ENCODE results near the gene SLC22A1. TPM values are rescaled to one million over a fixed set of nuclear protein-coding genes. Genes with fewer than 3 reads are reported as not detected.

Gene SLC22A1
- total RNA-seq, 1 experiment from 2014 or later, result 0.86 TPM

DNA sequence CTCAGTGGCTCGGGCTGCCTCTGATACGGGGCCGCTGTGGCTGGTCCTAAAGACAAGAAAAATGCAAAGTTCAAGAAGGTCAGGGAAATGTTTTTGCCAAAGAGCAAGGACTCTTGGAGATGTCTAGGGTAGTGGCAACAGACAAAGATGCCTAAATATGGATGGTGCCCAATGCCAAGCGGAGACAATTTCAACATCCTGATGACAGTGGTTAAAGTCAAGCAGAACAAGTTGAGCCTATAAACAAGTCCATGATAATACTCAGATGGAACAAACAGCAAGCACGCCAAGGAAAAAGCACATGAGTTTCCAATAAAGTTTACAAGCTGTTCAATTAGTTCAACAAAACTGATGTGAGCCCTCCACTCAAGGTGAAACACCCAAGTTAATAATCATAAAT, 51.1 kb downstream of the SLC22A1 start:
- TF ChIP-seq TCF7L2 (IDR thresholded peaks at IDR 0.05; ENCODE audit: borderline replicate concordance, extremely low read depth, insufficient read depth, insufficient read length) (no peak), YY1 (IDR thresholded peaks at IDR 0.05; ENCODE audit: extremely low read depth, insufficient replicate concordance, low read depth, low read length) (no peak), CBX3 (IDR thresholded peaks at IDR 0.05; ENCODE audit: low read depth) (no peak), ELF1 (IDR thresholded peaks at IDR 0.05; ENCODE audit: borderline replicate concordance, low read depth) (no peak), POLR2AphosphoS5 (IDR thresholded peaks at IDR 0.05; ENCODE audit: low read depth, low read length) (no peak), POLR2A (IDR thresholded peaks at IDR 0.05; ENCODE audit: borderline replicate concordance, extremely low read depth, insufficient read depth, insufficient read length) (no peak), RAD21 (IDR thresholded peaks at IDR 0.05; ENCODE audit: low read depth) (no peak), JUND (IDR thresholded peaks at IDR 0.05) (no peak), SP1 (IDR thresholded peaks at IDR 0.05; ENCODE audit: low read depth) (no peak)
- TF ChIP-seq, protein P1, sequence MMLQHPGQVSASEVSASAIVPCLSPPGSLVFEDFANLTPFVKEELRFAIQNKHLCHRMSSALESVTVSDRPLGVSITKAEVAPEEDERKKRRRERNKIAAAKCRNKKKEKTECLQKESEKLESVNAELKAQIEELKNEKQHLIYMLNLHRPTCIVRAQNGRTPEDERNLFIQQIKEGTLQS (IDR thresholded peaks at IDR 0.05), result no peak
- TF ChIP-seq, protein P2, sequence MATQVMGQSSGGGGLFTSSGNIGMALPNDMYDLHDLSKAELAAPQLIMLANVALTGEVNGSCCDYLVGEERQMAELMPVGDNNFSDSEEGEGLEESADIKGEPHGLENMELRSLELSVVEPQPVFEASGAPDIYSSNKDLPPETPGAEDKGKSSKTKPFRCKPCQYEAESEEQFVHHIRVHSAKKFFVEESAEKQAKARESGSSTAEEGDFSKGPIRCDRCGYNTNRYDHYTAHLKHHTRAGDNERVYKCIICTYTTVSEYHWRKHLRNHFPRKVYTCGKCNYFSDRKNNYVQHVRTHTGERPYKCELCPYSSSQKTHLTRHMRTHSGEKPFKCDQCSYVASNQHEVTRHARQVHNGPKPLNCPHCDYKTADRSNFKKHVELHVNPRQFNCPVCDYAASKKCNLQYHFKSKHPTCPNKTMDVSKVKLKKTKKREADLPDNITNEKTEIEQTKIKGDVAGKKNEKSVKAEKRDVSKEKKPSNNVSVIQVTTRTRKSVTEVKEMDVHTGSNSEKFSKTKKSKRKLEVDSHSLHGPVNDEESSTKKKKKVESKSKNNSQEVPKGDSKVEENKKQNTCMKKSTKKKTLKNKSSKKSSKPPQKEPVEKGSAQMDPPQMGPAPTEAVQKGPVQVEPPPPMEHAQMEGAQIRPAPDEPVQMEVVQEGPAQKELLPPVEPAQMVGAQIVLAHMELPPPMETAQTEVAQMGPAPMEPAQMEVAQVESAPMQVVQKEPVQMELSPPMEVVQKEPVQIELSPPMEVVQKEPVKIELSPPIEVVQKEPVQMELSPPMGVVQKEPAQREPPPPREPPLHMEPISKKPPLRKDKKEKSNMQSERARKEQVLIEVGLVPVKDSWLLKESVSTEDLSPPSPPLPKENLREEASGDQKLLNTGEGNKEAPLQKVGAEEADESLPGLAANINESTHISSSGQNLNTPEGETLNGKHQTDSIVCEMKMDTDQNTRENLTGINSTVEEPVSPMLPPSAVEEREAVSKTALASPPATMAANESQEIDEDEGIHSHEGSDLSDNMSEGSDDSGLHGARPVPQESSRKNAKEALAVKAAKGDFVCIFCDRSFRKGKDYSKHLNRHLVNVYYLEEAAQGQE (IDR thresholded peaks at IDR 0.05; ENCODE audit: low read depth), result no peak
- TF ChIP-seq, protein P3, sequence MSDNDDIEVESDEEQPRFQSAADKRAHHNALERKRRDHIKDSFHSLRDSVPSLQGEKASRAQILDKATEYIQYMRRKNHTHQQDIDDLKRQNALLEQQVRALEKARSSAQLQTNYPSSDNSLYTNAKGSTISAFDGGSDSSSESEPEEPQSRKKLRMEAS (IDR thresholded peaks at IDR 0.05), result no peak
- Histone ChIP-seq H3K27me3 (ENCODE audit: insufficient read depth, low read length) (no peaks in the 10 kb centered on the region), H3K4me3 (replicated peaks in 1 of 2; ENCODE audit: low read depth in 1 of 2, low read length in 2 of 2) (no peak overlapping the region), H3K9ac (ENCODE audit: low read length) (no peak overlapping the region), H3K4me2 (ENCODE audit: low read length) (no peak overlapping the region), H4K20me1 (ENCODE audit: insufficient read depth) (no peaks in the 10 kb centered on the region), H3K9me3 (ENCODE audit: control insufficient read depth in 1 of 2, insufficient read depth in 1 of 2, low read depth in 1 of 2, low read length in 2 of 2) (no peaks in the 10 kb centered on the region), H3K79me2 (ENCODE audit: insufficient read depth, low read length) (no peaks in the 10 kb centered on the region), H3K27ac (ENCODE audit: low read depth, low read length) (no peak overlapping the region), H3K9me2 (ENCODE audit: insufficient read depth) (no peaks in the 10 kb centered on the region), H3K4me1 (ENCODE audit: control insufficient read depth in 1 of 2, insufficient read depth in 2 of 2, low read length in 2 of 2) (no peaks in the 10 kb centered on the region; a peak in 1 of 4 replicates), H3K36me3 (ENCODE audit: control insufficient read depth in 1 of 2, insufficient read depth in 2 of 2, low read length in 2 of 2) (no peaks in the 10 kb centered on the region), H2AFZ (ENCODE audit: low read depth, low read length, poor library complexity, severe bottlenecking) (no peak overlapping the region)
- ChIA-PET CTCF (no interaction called here), POLR2A (no interaction called here), RAD21 (ENCODE audit: low non-redundant PET in 1 of 2, low total read pairs in 2 of 2, uncharacterized antibody in 2 of 2, unreplicated experiment in 2 of 2) (no interaction called here)
- DNase-seq (ENCODE audit: low read depth, low spot score) (no peak), ATAC-seq (no peak)
- intact Hi-C loops (cut with micrococcal nuclease), result no loop called here
- no TSS peak for BruUV-seq (replicated peaks)
